Peyer's patch (tissue), 4 donors: ENCODE results near the gene DBI.

Experiments used
- POLR2A ChIP-seq, 2 donors: fragments of 450-650 bp; IDR thresholded peaks; one replicate each; pipeline ENCODE4 v1.5.1; 2017; ENCODE audit warnings: antibody characterized with exemption in 2 of 2, mild to moderate bottlenecking in 2 of 2, moderate library complexity in 2 of 2
- TF ChIP-seq, protein P1 (sequence below), 6 experiments: fragments of 450-650 bp in 4 of 6; fragments of 200-600 bp in 2 of 6; sonication (generic) in 1 of 6; IDR thresholded peaks; one replicate each; pipeline ENCODE4 v1.5.1; 2017 to 2019; ENCODE audit warnings: antibody characterized with exemption in 6 of 6, mild to moderate bottlenecking in 3 of 6, moderate library complexity in 1 of 6

DNA sequence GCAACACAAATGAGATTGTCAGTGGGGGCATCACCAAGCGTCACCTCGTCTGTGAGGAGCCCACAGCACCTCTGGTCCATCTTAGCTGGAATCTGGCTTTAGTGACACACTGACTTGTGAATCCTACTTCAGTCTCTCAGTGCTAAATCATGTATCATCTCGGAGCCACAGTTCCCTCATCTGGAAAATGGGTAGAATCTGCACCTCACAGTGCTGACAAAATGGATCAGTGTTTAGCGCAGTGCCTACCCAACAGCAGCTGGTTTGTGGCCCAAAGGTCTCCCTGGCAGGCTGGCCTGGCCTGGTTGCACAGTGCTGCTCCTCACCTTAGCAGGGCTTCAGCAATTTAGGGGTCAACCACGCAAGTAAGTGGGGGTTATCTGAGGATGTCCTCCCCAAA, 10.0 kb downstream of the DBI start:
- TF ChIP-seq, protein P1, sequence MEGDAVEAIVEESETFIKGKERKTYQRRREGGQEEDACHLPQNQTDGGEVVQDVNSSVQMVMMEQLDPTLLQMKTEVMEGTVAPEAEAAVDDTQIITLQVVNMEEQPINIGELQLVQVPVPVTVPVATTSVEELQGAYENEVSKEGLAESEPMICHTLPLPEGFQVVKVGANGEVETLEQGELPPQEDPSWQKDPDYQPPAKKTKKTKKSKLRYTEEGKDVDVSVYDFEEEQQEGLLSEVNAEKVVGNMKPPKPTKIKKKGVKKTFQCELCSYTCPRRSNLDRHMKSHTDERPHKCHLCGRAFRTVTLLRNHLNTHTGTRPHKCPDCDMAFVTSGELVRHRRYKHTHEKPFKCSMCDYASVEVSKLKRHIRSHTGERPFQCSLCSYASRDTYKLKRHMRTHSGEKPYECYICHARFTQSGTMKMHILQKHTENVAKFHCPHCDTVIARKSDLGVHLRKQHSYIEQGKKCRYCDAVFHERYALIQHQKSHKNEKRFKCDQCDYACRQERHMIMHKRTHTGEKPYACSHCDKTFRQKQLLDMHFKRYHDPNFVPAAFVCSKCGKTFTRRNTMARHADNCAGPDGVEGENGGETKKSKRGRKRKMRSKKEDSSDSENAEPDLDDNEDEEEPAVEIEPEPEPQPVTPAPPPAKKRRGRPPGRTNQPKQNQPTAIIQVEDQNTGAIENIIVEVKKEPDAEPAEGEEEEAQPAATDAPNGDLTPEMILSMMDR (IDR thresholded peaks at IDR 0.05) = no peak
- TF ChIP-seq POLR2A (IDR thresholded peaks at IDR 0.05) = no peak
